Renal cortical epithelial cell (primary cell): Measurements from ENCODE around the gene SLC49A3. TPM values are rescaled to one million over a fixed set of nuclear protein-coding genes. Genes with fewer than 3 reads are reported as not detected.
"Not testable (repeated sequence)": the region's sequence is repeated elsewhere in the genome, so short reads cannot be mapped to it uniquely, and the experiment has no call there.

Experiments
- DNase-seq: peaks from one replicate; pipeline ENCODE4 v3.0.0-alpha.2; 2011; ENCODE audit warnings: low read depth
- total RNA-seq: library from RNA; depleted of rRNA; stranded (reverse); fragments of >200 nt; gene quantifications from 2 replicates; pipeline ENCODE4 v1.2.3, GENCODE V29; 2014

SLC49A3 gene
- total RNA-seq, 1 donor from 2014 or later: 3.7 TPM

GRCh38 chr4:681736-682451 is 7.1 kb downstream of the SLC49A3 start:
- no peak for DNase-seq

GRCh38 chr4:680928-681645 is 7.9 kb downstream of the SLC49A3 start:
- DNase-seq: no peak

- no peak for DNase-seq
Observed at GRCh38 chr4:680551-680927, 8.4 kb downstream of the SLC49A3 start.

GRCh38 chr4:680091-680490 is 8.9 kb downstream of the SLC49A3 start:
- no peak for DNase-seq

GRCh38 chr4:679629-680028 is 9.3 kb downstream of the SLC49A3 start:
- no peak for DNase-seq

- DNase-seq: no peak
Observed at GRCh38 chr4:679104-679481, 9.9 kb downstream of the SLC49A3 start.

- no peak for DNase-seq
Observed at GRCh38 chr4:678331-679103, 10.4 kb downstream of the SLC49A3 start.

GRCh38 chr4:677431-678293 is 11.3 kb downstream of the SLC49A3 start:
- no peak for DNase-seq

- DNase-seq: no peak
Observed at GRCh38 chr4:676871-677235, 12.1 kb downstream of the SLC49A3 start.

- DNase-seq: no peak
Observed at GRCh38 chr4:675980-676870, 12.7 kb downstream of the SLC49A3 start.

- no peak for DNase-seq
Observed at GRCh38 chr4:675036-675882, 13.7 kb downstream of the SLC49A3 start.

- DNase-seq: peak; percentile 92
Observed at GRCh38 chr4:674172-675035, 14.5 kb downstream of the SLC49A3 start, which contains the start of the genes ATP5ME and MYL5. ATP5ME (minus strand) TSS chr4:674276; CDS start chr4:674247, 29 bp downstream. MYL5 (plus strand) TSS chr4:674542; CDS start chr4:678027, 3,485 bp downstream.

- DNase-seq: no peak
Observed at GRCh38 chr4:673349-674091, 15.4 kb downstream of the SLC49A3 start.

GRCh38 chr4:671769-672168 is 17.2 kb downstream of the SLC49A3 start:
- no peak for DNase-seq

- DNase-seq: not testable (repeated sequence)
Observed at GRCh38 chr4:669806-670559, 19.0 kb downstream of the SLC49A3 start.

GRCh38 chr4:668219-668618 is 20.7 kb downstream of the SLC49A3 start:
- DNase-seq: not testable (repeated sequence)

- no peak for DNase-seq
Observed at GRCh38 chr4:667545-667925, 21.4 kb downstream of the SLC49A3 start.
